K562 (cell line): ENCODE data around the gene VPREB3. TPM values are rescaled to one million over a fixed set of nuclear protein-coding genes. Genes with fewer than 3 reads are reported as not detected.
A peak's percentile ranks its signal among the peaks of the same experiment; 100 is the strongest.

Source experiments
- ASH1L ChIP-seq: fragments of 450-650 bp; IDR thresholded peaks from 2 replicates; pipeline ENCODE4 v1.6.1; 2018; ENCODE audit warnings: borderline replicate concordance, mild to moderate bottlenecking, low read depth; ENCODE audit not compliant: partially characterized antibody
- BCL6 ChIP-seq: fragments of 250-450 bp; sonication (Bioruptor Pico); IDR thresholded peaks from 2 replicates; pipeline ENCODE4 v1.4.0; 2020
- BRF1 ChIP-seq: IDR thresholded peaks from 3 replicates; pipeline ENCODE4 v1.6.1; 2011; ENCODE audit warnings: borderline replicate concordance, mild to moderate bottlenecking; ENCODE audit not compliant: insufficient read length; ENCODE audit errors: extremely low read depth
- EP300 ChIP-seq: IDR thresholded peaks from 2 replicates; pipeline ENCODE4 v1.6.1; 2012; ENCODE audit warnings: low read length, improper control_type of control experiment
- ETV6 ChIP-seq, 3 experiments: fragments of 150-350 bp in 1 of 3; sonication (generic) in 1 of 3; formaldehyde crosslinking in 1 of 3; IDR thresholded peaks; 2 replicates each; pipeline versions ENCODE4 v1.6.1 to v1.8.0; 2014 to 2022; ENCODE audit warnings: borderline replicate concordance in 2 of 3, low read depth in 2 of 3, antibody characterized with exemption in 1 of 3, low read length in 1 of 3, mild to moderate bottlenecking in 1 of 3, missing genetic modification reagents in 1 of 3
- HDAC6 ChIP-seq: IDR thresholded peaks from 2 replicates; pipeline ENCODE4 v1.6.1; 2012; ENCODE audit warnings: low read depth, mild to moderate bottlenecking, control low read depth, inconsistent platforms, low read length, moderate library complexity
- NEUROD1 ChIP-seq: fragments of 150-350 bp; IDR thresholded peaks from 2 replicates; pipeline ENCODE4 v1.6.1; 2014; ENCODE audit warnings: borderline replicate concordance, low read length, low read depth; ENCODE audit not compliant: partially characterized antibody
- NFIC ChIP-seq: fragments of 450-650 bp; IDR thresholded peaks from 2 replicates; pipeline ENCODE4 v1.6.1; 2017; ENCODE audit warnings: mild to moderate bottlenecking, inconsistent platforms
- SMARCB1 ChIP-seq: IDR thresholded peaks from 2 replicates; pipeline ENCODE4 v1.6.1; 2011; ENCODE audit warnings: improper control_type of control experiment, low read depth; ENCODE audit not compliant: insufficient read length
- ZNF274 ChIP-seq: IDR thresholded peaks from 2 replicates; pipeline ENCODE4 v1.6.1; 2011; ENCODE audit warnings: low read depth, mild to moderate bottlenecking, low read length, moderate library complexity, borderline replicate concordance
- polyA plus RNA-seq, 8 experiments: library from polyadenylated mRNA; depleted of rRNA in 4 of 8; stranded (reverse) in 5 of 8; unstranded in 3 of 8; fragments of >200 nt; fragmentation: Nextera tagmentation in 2 of 8; fragmentation: Illumina TruSeq in 1 of 8; extraction: Ambion mirVana in 2 of 8; extraction: Trizol in 1 of 8; gene quantifications; 2 replicates each; pipeline versions ENCODE4 v1.2.1 to v1.2.3, GENCODE V29; 2011 to 2014; ENCODE audit warnings: inconsistent platforms in 1 of 8, missing spikeins in 1 of 8
- total RNA-seq, 7 experiments: library from RNA; depleted of rRNA in 6 of 7; stranded (reverse); fragments of >200 nt in 6 of 7; fragmentation: Illumina TruSeq in 2 of 7; extraction: Trizol in 2 of 7; gene quantifications; 2 replicates each; pipeline versions ENCODE4 v1.2.1 to v1.2.3, GENCODE V29; 2011 to 2021; ENCODE audit warnings: low replicate concordance in 1 of 7
- TF ChIP-seq, protein P1 (sequence below): fragments of 450-650 bp; IDR thresholded peaks from 2 replicates; pipeline ENCODE4 v1.6.1; 2018; ENCODE audit not compliant: partially characterized antibody
- TF ChIP-seq, protein P2 (sequence below), 2 experiments: fragments of 450-650 bp in 1 of 2; IDR thresholded peaks; 2 replicates each; pipeline ENCODE4 v1.6.1; 2011 to 2017; ENCODE audit warnings: low read depth in 2 of 2, antibody characterized with exemption in 1 of 2, borderline replicate concordance in 1 of 2, low read length in 1 of 2, mild to moderate bottlenecking in 1 of 2, mixed read lengths in 1 of 2; ENCODE audit not compliant: control insufficient read depth in 1 of 2
- TF ChIP-seq, protein P3 (sequence below): sonication (generic); formaldehyde crosslinking; IDR thresholded peaks from 2 replicates; pipeline ENCODE4 v1.5.0; 2020; ENCODE audit warnings: missing genetic modification reagents
- TF ChIP-seq, protein P4 (sequence below): fragments of 250-450 bp; sonication (Bioruptor Pico); IDR thresholded peaks from 2 replicates; pipeline ENCODE4 v1.5.0; 2021
- TF ChIP-seq, protein P5 (sequence below): fragments of 250-450 bp; sonication (Bioruptor Pico); IDR thresholded peaks from 2 replicates; pipeline ENCODE4 v1.9.0; 2021; ENCODE audit warnings: mild to moderate bottlenecking

The VPREB3 gene
- total and polyA plus RNA-seq, 9 of the 15 experiments (the other 6 are each of a cell fraction or from before 2014, with no cell fraction given) = 0.14 to 0.71 (median 0.20) TPM; not detected in 6

DNA sequence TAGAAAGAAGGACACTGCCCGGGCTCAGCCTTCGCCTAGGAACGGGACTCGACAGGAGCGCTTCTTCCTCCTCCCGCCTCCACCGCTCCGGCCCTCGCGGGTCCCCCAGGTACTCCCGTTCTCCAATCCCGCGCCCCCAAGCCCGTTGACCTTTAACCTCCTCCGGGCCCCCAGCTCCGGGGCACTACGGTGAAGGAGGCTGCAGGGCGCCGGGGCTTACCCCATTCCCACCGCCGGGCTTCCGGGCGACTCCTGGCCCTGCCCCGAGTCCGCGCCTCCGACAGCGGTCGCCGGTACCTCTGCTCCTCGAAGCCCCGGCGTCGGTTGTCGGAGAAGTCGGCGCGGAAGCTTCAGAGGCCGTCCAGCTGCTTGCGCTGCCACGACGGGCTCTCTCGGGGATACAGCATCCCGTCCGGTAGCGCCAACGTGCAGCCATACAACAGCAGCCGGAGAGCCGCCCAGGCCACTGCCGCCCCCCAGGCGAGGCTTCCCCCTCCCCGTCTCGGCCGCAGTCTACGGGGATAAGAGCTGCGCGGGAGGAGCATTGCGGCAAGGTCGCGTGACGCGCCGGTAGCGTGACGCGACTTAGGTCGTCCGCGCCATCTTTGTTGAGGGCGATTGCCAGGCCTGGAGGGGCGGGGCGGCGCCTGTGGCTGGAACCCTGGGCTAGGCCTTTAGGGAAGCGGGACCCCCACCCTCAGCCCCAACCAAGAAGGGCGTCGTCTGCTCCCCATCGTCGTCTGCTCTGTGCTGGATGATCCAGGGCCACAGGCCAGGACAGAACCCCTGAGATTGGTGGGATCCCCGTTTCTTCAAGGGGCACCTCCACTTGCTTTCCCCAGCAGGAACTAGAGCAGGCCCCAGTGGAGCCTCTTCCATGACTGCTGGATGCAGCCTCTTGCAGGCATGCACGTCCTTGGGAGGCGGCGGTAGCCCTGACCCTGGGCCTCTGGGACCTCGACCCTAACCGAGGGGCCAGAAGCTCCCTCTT lies 37.1 kb downstream of the VPREB3 start (continued):
- TF ChIP-seq, protein P1, sequence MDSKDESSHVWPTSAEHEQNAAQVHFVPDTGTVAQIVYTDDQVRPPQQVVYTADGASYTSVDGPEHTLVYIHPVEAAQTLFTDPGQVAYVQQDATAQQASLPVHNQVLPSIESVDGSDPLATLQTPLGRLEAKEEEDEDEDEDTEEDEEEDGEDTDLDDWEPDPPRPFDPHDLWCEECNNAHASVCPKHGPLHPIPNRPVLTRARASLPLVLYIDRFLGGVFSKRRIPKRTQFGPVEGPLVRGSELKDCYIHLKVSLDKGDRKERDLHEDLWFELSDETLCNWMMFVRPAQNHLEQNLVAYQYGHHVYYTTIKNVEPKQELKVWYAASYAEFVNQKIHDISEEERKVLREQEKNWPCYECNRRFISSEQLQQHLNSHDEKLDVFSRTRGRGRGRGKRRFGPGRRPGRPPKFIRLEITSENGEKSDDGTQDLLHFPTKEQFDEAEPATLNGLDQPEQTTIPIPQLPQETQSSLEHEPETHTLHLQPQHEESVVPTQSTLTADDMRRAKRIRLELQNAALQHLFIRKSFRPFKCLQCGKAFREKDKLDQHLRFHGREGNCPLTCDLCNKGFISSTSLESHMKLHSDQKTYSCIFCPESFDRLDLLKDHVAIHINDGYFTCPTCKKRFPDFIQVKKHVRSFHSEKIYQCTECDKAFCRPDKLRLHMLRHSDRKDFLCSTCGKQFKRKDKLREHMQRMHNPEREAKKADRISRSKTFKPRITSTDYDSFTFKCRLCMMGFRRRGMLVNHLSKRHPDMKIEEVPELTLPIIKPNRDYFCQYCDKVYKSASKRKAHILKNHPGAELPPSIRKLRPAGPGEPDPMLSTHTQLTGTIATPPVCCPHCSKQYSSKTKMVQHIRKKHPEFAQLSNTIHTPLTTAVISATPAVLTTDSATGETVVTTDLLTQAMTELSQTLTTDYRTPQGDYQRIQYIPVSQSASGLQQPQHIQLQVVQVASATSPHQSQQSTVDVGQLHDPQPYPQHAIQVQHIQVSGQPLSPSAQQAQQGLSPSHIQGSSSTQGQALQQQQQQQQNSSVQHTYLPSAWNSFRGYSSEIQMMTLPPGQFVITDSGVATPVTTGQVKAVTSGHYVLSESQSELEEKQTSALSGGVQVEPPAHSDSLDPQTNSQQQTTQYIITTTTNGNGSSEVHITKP = no peak
- TF ChIP-seq, protein P2, sequence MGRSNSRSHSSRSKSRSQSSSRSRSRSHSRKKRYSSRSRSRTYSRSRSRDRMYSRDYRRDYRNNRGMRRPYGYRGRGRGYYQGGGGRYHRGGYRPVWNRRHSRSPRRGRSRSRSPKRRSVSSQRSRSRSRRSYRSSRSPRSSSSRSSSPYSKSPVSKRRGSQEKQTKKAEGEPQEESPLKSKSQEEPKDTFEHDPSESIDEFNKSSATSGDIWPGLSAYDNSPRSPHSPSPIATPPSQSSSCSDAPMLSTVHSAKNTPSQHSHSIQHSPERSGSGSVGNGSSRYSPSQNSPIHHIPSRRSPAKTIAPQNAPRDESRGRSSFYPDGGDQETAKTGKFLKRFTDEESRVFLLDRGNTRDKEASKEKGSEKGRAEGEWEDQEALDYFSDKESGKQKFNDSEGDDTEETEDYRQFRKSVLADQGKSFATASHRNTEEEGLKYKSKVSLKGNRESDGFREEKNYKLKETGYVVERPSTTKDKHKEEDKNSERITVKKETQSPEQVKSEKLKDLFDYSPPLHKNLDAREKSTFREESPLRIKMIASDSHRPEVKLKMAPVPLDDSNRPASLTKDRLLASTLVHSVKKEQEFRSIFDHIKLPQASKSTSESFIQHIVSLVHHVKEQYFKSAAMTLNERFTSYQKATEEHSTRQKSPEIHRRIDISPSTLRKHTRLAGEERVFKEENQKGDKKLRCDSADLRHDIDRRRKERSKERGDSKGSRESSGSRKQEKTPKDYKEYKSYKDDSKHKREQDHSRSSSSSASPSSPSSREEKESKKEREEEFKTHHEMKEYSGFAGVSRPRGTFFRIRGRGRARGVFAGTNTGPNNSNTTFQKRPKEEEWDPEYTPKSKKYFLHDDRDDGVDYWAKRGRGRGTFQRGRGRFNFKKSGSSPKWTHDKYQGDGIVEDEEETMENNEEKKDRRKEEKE (IDR thresholded peaks at IDR 0.05; ENCODE audit: borderline replicate concordance in 1 of 2, control insufficient read depth in 1 of 2, low read depth in 2 of 2, low read length in 1 of 2) = no peak
- peak; percentile 77 for TF ChIP-seq NFIC
- TF ChIP-seq BRF1 = no peak
- TF ChIP-seq, protein P3, sequence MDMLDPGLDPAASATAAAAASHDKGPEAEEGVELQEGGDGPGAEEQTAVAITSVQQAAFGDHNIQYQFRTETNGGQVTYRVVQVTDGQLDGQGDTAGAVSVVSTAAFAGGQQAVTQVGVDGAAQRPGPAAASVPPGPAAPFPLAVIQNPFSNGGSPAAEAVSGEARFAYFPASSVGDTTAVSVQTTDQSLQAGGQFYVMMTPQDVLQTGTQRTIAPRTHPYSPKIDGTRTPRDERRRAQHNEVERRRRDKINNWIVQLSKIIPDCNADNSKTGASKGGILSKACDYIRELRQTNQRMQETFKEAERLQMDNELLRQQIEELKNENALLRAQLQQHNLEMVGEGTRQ (CRISPR knock-in tag) = peak; percentile 94
- TF ChIP-seq, protein P4, sequence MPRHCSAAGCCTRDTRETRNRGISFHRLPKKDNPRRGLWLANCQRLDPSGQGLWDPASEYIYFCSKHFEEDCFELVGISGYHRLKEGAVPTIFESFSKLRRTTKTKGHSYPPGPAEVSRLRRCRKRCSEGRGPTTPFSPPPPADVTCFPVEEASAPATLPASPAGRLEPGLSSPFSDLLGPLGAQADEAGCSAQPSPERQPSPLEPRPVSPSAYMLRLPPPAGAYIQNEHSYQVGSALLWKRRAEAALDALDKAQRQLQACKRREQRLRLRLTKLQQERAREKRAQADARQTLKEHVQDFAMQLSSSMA (CRISPR knock-in tag) = no peak
- TF ChIP-seq, protein P5, sequence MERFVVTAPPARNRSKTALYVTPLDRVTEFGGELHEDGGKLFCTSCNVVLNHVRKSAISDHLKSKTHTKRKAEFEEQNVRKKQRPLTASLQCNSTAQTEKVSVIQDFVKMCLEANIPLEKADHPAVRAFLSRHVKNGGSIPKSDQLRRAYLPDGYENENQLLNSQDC = no peak
- TF ChIP-seq ETV6 (IDR thresholded peaks at IDR 0.05; ENCODE audit: borderline replicate concordance in 1 of 2, low read depth in 2 of 2, low read length in 1 of 2) = no peak
- TF ChIP-seq ETV6 (CRISPR knock-in tag; IDR thresholded peaks at IDR 0.05; ENCODE audit: borderline replicate concordance) = no peak
- TF ChIP-seq HDAC6 = no peak
- TF ChIP-seq BCL6 (CRISPR knock-in tag) = no peak
- no peak for TF ChIP-seq ASH1L
- no peak for TF ChIP-seq EP300
- no peak for TF ChIP-seq SMARCB1
- TF ChIP-seq NEUROD1 = no peak
- no peak for TF ChIP-seq ZNF274
